EL (cell line): ENCODE results near the gene PKP2.

Source experiments
- DNase-seq: peaks from one replicate; pipeline ENCODE4 v3.0.0-alpha.2; 2016

The PKP2 gene

DNA sequence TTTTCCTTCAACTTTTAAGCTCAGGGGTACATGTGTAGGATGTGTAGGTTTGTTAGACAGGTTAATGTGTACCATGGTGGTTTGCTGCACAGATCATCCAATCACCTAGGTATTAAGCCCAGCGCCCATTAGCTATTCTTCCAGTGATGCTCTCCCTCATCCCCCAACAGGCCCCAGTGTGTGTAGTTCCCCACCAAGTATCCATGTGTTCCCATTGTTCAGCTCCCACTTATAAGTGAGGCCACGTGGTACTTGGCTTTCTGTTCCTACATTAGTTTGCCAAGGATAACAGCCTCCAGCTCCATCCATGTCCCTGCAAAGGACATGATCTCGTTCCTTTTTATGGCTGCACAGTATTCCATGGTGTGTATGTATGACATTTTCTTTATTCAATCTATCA is 92.3 kb downstream of the PKP2 start:
- no peak for DNase-seq

DNA sequence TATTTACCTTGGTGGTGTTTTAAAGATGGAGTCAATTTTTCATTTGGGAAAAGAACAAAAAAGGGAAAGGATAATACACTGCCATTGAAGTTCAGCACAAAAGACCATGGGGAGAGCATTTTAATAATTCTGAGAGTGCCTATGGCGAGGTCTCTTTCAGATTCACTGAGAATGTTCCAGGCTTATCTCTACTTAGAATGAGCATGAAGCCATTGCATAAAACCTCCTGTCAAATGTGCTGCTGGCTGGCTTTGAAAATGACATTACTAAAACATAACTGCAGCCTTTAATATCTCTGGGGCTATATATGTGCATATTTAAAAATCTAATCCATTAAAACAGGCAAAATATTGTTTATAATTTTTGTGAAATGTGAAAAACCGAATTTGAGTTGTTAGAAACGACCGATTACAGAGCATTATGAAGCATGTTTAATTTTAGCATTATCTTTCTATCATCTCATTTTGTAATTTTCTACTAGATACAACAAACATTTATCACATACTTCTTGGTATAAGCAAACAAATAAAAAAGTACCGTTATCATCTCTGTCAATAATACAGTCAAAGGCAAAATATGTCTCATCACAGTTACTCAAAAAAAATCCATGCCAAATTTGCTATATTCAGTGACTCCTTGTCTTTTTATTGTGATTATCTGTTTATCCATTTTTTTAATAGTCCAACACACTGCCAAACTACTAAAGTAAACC is 95.2 kb downstream of the PKP2 start:
- DNase-seq, result no peak

DNA sequence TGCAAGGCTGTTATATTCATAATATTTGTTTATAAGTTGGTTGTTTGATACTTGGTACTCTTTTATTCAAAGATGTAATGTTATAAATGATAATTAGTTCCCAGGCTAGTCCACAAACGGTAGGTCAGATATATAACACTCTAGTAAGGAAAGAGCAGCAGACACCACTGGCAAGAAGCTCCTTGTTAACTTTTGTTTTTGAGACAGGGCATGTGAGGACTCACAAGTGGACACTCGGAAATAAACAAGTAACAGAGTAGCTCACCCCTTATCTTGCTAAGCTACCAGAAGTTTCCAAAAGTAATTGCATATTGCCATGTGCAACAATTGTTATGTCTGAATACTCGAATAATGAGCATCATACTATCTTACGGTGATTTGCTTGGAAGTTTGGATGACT is 102.3 kb downstream of the PKP2 start:
- DNase-seq, result no peak

DNA sequence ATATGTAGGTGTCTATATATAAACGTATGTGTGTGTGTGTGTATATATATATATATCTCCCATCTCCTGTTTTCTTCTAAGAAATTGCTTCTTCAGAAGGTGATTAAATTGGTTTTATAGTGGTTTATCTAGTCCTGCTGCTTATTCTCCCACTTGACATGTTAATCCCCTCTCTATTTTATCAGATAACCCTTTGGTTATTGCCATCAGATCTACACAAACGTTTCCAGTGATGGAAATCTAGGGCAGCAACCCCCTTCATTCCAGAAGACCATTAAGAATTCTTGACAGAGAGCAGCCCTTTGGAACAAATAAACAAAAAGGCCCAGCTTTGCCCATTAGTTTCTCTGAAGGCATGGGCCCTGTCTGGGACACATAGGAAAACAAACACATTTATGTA is 106.7 kb downstream of the PKP2 start:
- no peak for DNase-seq

DNA sequence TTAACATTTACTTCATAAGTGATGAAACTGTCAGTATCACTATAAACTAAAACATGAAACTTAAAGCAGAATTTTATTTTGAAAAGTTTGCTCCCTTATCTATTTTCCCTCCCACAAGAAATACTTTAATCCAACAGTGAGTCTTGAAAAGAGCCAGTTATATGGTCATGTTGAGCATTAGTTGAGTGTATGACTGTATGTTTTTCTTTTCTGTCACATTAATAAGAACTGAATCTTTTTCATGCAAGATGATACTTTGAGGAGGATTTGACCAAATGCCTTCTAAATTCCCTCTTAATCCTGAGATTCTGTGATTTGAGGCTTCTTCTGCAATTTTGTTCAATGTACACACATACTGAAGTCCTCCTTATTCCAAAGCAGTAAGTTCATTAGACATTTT is 107.1 kb downstream of the PKP2 start:
- no peak for DNase-seq

DNA sequence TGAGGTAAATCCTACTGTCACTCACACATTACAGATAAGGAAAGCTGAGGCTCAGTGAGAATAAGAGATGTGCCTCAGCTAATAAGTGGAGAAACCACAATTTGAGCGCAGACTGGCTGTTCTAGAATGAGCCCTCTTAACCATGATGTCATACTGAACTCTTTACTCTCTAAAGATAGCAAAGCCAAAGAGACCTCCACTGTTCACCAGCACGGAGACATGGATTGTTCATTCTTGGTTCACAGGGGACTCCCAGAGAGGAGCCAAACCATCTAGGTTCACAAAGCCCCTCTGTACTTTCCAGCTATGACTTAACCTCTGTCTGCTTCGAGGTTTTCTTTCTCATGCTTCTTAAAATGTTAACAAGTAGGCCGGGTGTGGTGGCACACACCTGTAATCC is 108.2 kb downstream of the PKP2 start:
- no peak for DNase-seq

DNA sequence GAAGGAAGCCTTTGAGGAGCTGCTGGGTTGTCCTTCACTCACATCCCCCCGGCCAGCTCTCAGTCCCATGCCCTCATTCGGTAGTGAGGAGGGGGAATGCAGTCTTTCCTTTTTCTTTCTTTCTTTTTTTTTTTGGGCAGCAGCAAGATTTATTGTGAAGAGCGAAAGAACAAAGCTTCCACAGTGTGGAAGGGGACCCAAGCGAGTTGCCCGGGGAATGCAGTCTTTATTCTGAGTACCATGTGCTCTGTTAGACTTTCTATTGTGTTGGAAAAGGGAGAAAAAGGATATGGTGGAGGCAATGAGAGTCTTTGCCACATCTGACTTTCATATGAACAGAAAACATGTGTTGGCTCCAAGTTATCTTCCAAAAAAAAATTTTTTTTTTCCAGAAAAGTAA is 111.0 kb downstream of the PKP2 start:
- no peak for DNase-seq

DNA sequence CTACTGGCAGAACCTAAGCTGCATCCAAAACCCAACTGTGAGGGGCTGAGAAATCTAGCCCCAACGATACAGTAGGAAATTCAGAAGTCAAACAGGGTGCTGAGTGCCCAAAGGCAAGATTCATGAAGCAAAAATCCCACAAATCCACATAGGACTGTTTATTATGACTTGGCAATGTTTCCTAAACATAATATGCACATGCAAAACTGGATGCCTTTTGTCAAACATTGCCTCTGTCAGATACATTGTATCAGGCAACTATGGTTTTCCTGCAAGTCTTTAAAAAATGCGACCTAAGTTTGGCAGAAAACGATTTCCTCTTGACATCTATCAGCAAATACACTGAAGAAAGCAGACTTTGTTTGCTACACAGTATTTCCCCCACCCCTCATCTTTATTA is 113.5 kb downstream of the PKP2 start:
- DNase-seq, result no peak

DNA sequence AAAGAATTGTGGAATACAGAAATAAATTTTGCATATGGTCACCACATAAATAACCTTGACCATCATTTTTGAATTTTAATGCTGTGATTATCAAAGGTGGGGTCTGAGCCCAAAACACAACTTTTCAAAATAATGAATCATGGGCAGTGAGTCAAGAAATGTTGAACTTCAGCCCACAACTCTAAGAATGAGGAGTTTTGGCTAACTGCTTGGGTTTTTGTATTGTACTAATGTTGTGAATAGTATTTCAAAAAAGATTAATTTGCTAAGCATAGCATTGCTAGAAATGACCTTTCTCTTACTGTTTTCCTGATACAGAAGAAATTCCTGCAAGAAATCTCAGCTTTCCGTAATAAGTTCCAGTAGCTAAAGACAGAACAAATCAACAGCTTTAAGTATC is 116.5 kb downstream of the PKP2 start:
- no peak for DNase-seq

DNA sequence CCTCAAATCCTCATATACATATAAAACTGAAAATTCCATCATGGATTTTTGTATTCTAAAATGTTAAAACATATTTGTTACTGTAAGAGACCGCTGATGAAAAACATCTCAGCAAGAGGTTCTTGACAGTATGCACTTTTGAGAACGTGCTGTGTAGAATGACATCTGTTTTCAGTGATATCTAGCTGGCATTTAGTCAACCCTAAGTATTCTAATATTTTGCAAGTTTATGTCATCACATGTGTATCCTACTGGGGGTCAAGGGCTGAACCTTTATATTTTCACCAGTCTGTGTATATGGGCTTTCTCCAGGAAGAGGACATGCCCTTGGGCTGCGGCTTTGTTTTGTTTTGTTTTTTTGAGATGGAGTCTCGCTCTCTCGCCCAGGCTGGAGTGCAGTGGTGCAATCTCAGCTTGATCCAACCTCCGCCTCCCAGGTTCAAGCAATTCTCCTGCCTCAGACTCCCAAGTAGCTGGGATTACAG is 118.8 kb downstream of the PKP2 start:
- DNase-seq, result no peak

DNA sequence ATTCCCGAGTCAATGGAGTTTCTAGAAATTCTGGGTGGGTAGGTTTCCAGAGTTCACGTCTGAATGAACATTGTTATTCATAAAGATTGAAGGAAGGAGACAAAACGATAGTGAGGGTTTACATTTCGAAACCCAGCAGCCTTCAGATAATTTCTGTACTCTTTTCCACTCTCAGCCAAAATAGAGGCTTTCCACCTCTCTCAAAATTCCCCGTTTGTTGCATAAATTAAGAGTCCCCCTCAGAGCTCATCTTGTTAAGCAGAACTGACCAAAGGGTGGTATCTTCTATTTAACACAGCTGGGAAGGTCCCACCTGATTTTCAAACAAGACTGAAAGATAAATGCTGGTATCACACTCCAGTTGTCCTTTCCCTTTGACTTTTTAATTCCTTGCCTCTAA is 119.4 kb downstream of the PKP2 start:
- DNase-seq, result no peak

DNA sequence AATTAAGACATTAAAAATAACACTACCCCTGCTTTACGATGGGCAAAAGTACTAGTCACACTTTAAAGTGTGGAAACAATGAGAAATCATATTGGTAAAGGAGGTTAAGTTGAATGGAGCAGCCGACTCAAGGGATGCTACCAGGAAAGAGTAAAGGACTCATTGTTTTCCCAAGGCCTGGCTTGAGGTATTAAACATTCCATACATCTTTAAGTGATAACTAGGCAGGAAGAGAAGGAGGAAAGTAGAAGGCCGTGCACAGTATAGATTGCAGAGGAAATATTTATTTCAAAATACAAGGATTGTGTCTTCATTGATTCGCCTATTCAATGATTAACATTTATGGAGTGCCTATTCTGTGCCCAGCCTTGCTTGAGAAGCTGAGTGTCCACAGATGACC is 120.3 kb downstream of the PKP2 start:
- DNase-seq, result no peak

DNA sequence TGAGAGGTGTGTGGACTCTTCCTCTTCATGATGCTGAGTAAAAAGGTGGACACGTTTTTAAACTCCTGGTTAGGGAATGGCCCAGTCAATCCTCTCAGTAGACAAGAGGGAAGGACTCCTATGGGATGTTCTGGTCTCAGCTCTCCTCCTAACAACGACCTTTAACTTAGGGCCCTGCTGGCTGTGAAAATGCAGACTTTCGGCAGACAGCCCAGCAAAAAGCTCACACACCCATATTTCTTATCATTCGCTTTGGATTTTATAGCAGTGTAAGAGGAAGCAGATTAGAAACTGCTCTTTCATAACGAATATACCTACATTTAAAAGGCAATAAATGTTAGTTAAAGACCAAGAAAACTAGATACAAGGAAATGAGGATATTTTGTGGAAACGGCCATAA is 122.9 kb downstream of the PKP2 start:
- no peak for DNase-seq

DNA sequence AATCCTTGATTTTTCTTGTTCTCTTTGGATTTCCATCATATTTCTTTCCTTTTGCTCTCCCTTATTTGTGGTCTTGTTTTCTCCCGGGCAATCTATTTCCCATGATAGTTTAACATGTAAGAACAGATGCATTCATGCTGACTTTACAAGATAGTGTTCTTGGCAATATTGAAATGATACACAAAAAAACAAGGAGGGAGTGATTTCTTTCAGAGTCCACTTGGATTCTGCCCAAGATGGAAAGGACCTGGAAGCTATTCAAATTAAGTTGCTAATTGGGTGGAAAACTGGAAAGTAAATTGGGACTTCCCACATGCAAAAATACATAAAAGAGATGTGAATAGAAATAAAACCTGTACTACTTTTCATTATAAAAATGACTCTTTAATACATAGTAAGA is 126.4 kb downstream of the PKP2 start:
- DNase-seq, result no peak

DNA sequence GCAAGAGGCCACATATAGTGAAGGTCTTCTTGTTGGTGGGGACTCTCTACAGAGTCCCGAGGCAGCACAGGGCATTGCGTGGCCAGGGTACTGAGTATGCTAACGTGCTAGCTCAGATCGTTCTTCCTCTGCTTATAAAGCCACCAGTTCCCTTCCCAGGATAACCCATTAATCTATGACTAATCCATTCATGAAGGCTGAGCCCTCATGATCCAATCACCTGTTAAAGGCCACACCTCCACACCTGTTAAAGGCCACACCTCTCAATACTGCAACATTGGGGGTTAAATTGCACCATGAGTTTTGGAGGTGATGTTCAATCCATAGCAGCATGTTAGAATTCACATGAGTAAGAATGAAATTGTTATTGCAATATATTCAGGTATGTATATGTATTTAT is 128.1 kb downstream of the PKP2 start:
- DNase-seq, result no peak

DNA sequence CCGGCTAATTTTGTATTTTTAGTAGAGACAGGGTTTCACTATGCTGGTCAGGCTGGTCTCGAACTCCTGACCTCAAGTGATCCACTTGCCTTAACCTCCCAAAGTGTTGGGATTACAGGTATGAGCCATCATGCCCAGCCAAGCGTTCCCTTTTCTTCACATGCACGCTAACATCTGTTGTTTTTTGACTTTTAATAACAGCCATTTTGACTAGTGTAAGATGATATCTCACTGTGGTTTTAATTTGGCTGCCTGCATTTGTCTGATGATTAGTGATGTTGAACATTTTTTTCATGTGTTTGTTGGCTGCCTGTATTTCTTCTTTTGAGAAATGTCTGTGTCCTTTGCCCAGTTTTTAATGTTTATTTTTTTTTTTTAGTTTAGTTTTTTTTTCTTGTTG is 130.7 kb downstream of the PKP2 start:
- DNase-seq, result no peak

DNA sequence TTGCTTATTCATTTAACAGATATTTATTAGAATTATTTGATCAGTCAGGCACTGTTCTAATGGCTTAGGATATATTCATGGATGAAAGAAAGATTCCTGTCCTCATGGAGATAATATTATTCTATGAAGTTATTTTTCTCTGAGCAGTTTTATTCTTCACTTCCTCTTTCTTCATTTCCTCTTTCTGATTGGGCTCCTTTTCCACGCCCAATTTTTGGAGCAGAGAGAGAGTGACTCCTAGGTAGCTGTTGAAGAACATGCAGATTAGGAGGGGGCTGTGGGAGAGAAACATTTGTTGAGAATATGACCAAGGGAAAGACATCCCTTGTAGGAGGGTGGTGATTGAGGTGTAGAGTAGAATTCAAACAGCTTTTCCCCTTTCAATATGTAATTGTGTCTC is 134.9 kb downstream of the PKP2 start:
- no peak for DNase-seq

DNA sequence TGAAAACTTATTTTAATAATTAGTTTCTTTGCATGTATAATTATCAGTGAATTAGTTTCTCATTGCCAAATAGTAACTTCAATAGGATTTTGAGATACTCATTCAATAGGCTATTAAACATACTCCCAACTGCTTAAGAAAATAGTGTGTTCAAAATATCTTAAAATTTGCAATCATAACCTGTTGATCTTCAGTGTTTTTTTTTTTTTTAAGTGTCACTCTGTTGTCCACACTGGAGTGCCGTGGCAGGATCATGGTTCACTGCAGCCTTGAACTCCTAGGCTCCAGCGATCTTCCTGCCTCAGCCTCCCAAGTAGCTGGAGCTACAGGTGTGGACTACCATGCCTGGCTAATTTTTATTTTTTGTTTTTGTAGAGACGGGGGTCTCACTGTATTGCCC is 139.4 kb downstream of the PKP2 start:
- no peak for DNase-seq

DNA sequence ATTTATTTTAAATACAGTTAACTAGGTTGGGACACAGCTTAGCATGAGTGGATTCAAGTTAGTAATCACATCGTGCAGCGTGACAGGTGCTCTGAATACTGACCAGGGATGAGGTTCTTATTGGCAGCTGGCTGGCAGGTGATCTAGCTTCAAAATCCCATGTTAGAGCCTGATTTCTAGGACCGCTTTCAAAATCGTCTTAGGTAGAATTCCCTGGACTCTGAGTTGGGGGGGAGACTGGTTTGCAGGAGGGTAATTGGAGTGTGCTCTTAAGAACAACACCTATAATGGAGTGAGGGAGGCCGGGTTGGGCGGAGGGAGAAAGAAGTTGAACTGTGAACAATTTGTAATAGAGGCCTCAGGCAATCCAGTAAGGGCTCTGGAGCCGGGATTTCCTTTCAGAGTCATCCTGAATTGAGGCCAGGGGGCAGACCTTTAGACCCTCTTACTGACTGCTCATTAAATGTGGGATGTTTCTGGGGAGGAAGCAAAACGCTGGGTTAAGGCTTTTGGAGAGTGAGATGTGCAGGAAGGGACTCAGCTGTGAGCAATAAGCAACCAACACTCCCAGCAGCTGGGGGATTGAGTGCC is 140.0 kb downstream of the PKP2 start:
- DNase-seq, result peak; percentile 11

DNA sequence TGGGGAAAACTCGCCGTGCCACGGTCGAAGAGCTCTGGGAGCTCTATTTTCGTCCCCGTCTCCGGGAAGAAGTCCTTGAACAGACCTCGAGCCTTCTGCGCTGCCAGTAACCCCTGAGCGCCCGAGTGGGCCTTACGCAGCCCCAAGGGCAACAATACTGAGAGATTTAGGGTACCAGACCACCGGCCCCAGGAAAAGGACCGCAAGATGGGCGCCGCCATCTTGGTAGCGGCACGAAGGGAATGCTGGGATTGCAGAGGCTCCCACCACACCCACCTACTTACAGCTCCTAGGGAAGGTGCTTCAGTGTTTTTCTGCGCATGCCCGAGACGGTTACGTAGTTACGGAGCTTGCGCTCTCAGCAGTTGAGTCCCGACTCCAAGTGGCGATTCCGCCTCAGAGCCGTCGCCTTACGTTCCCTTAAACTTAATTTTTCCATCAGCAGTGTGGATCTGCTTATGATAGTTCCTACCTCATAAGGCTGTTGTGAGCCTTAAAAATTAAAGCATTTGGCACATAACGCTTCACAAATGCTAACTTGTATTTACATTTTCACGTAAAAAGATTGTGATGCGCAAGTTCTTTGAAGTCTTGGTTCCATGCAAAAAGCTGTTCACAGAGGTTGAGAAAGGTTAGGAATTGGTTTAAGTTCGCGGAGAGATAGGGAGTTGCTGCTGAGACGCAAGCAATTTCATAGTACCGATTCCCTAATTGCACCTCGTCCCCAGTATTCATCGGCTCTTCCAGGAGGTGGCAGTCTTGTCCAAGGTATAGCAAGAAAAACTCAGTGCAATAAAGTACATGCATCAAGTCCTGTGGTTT is 140.7 kb downstream of the PKP2 start, which contains the start of gene YARS2:
Gene YARS2, minus strand, starts transcription at position 244 of the 822 bp plus-strand sequence. Its CDS starts 23 bp downstream, at position 221.
- DNase-seq, result peak; percentile 98

DNA sequence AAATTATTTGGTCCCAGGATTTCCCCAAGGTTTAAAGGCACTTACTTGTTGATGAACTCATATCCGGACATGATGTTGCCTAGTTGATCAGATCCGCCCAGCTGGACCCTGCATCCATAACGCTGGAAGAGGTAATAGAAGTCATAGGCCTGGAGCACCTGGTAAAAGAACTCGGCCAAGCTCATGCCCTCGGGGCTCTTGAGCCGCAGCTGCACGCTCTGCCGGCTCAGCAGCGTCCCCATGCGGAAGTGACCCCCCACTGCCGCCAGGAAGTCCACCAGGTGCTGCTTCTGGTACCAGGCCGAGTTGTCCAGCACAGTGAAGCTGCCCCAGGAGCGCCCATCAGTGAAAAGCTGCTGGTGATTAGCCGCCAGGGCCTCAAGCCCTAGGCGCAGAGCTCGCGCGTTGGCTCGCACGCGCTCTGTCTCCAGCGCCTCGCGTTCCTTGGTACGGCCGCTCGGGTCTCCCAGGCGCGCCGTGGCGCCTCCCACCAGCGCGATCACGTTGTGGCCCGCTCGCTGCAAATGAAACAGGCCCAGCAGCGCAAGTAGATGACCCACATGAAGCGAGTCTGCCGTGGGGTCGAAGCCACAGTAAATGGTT is 141.4 kb downstream of the PKP2 start:
- peak; percentile 86 for DNase-seq

DNA sequence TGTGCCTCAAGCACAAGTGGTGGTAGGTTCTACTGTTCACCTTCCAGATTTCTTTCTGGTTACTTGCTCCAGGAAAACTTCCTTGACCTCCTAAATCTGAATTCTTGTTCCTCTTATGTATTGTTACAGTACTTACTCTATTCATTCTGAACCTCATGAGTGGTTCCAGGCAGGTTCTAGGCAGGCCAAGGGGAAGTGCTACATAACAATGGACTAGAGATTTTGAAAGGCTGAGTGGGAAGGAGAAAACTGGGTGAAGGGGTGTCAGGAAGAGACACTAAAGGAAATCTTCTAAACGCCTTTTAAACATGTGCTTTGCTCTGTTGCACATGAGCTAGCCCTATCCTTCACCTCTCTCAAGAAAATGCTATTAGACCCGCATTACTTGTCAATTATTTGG is 142.5 kb downstream of the PKP2 start:
- no peak for DNase-seq

DNA sequence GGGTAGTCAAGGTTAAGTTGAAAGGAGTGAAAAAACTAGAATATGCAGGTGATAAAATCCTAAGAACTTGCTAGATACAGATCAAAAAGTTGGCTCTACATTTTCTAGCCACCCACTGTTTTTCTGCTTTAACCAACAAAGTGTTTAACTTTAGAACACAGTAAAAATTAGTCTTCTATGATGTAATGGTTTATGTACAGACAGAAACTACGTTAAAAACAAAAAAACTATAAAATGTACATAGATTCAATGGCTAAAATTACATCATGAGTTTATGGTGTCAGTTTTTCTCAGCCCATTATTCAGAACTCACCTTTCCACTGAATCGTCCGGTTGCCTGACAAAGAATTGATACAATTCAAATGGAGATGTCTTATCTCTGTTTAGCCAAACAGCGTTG is 143.0 kb downstream of the PKP2 start:
- no peak for DNase-seq

DNA sequence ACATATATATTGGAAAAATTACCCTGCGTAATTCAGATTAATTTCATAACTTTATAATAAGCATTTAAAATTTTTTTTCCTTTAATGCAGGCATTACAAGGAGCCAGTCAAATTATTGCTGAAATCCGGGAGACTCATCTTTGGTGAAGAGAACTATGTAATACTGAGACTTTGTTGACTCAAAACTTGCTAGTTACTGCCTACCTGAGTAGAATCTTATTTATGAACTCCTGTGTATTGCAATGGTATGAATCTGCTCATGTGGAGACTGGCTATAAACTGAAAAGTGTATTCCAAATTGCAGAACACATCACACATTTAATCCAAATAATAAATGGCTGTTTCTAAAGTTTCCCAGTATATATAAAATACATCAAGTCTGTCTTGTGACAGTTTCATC is 153.3 kb downstream of the PKP2 start:
- no peak for DNase-seq
